SU-DHL-6 (cell line): ENCODE measurements around the gene PFN3.

Experiments
- H2AFZ ChIP-seq: fragments of 200-600 bp; sonication (generic); 2 replicates; pipeline ENCODE4 v1.6.1; 2014; ENCODE audit warnings: low read depth, mild to moderate bottlenecking, moderate library complexity, mixed read lengths, antibody characterized with exemption, low read length; ENCODE audit not compliant: severe bottlenecking
- H3F3A ChIP-seq: fragments of 200-600 bp; shearing (Covaris generic); 2 replicates; pipeline ENCODE4 v1.6.0; 2016; ENCODE audit warnings: antibody characterized with exemption, mild to moderate bottlenecking; ENCODE audit not compliant: insufficient read depth
- H3K27ac ChIP-seq: fragments of 200-600 bp; sonication (generic); 2 replicates; pipeline ENCODE4 v1.5.1; 2016; ENCODE audit warnings: low read depth, mild to moderate bottlenecking, low read length, moderate library complexity, mixed read lengths
- H3K27me3 ChIP-seq: fragments of 200-600 bp; sonication (generic), shearing (Covaris generic); 2 replicates; pipeline ENCODE4 v1.6.0; 2014; ENCODE audit warnings: mild to moderate bottlenecking, low read length
- H3K36me3 ChIP-seq: fragments of 200-600 bp; sonication (generic); 2 replicates; pipeline ENCODE4 v1.6.1; 2014; ENCODE audit warnings: mild to moderate bottlenecking, low read length, mixed read lengths
- H3K4me2 ChIP-seq: fragments of 300-600, 200-600 bp; shearing (Covaris generic), sonication (generic); 2 replicates; pipeline ENCODE4 v1.6.0; 2014; ENCODE audit warnings: low read length, low read depth, mild to moderate bottlenecking; ENCODE audit not compliant: poor library complexity, severe bottlenecking
- H3K4me3 ChIP-seq: fragments of 200-600 bp; sonication (generic); 2 replicates; pipeline ENCODE4 v1.5.1; 2014; ENCODE audit warnings: antibody characterized with exemption, low read length, mild to moderate bottlenecking, mixed read lengths; ENCODE audit not compliant: insufficient read depth, poor library complexity, severe bottlenecking
- H3K79me2 ChIP-seq: fragments of 200-600 bp; sonication (generic); 2 replicates; pipeline ENCODE4 v1.6.1; 2014; ENCODE audit warnings: mild to moderate bottlenecking, low read length, moderate library complexity; ENCODE audit not compliant: insufficient read depth
- H3K9ac ChIP-seq: fragments of 200-600 bp; sonication (generic); 2 replicates; pipeline ENCODE4 v1.7.0; 2014; ENCODE audit warnings: mild to moderate bottlenecking, low read length
- H3K9me2 ChIP-seq: fragments of 200-600 bp; sonication (generic); replicated peaks from 2 replicates; pipeline ENCODE4 v1.6.1; 2014; ENCODE audit warnings: low read length; ENCODE audit not compliant: insufficient read depth
- H3K9me3 ChIP-seq: fragments of 200-600 bp; sonication (generic); 2 replicates; pipeline ENCODE4 v1.6.1; 2014; ENCODE audit warnings: low read length, mixed read lengths; ENCODE audit not compliant: insufficient read depth
- H4K20me1 ChIP-seq: fragments of 200-600 bp; sonication (generic); 2 replicates; pipeline ENCODE4 v1.6.1; 2014; ENCODE audit warnings: low read depth, mild to moderate bottlenecking, antibody characterized with exemption, low read length, moderate library complexity, mixed read lengths
- CTCF ChIP-seq: fragments of 200-600 bp; sonication (generic); IDR thresholded peaks from one replicate; pipeline ENCODE4 v1.5.1; 2017; ENCODE audit warnings: antibody characterized with exemption, mild to moderate bottlenecking, low read length, moderate library complexity; ENCODE audit not compliant: insufficient read depth, poor library complexity, severe bottlenecking
- EZH2phosphoT487 ChIP-seq: fragments of 200-600 bp; sonication (generic), shearing (Covaris generic); conservative IDR thresholded peaks from 2 replicates; pipeline ENCODE4 v1.6.1; 2018; ENCODE audit warnings: mild to moderate bottlenecking, antibody characterized with exemption, low read length, moderate library complexity, mixed read lengths

Gene PFN3

DNA sequence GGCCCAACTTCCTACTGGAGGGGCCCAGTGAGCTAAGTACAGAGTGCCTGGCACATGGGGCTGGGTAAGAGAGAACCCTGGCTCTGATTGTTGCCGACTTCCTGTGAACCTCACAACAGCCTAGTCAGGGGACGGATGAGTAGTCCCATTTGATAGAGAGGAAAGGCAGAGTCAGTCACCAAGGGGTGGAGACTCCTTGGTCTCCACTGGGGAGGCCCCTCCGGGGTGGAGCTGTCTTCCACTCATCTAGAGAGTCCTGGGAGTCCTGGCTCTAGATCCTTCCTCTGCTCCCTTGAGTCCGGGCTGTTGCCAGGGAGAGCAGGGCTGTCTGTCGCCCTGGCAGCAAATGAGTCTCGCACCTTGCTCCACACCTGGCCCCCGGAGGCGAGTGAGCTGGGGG, 34.0 kb upstream of the PFN3 start:
- Histone ChIP-seq H3K9ac (no peak overlapping the region), H3K27me3 (no peaks in the 10 kb centered on the region), H3K27ac (no peak overlapping the region), H3K4me3 (no peak overlapping the region), H3K4me2 (no peak overlapping the region), H3K9me3 (no peaks in the 10 kb centered on the region), H3K79me2 (no peaks in the 10 kb centered on the region), H2AFZ (no peak overlapping the region), H4K20me1 (no peaks in the 10 kb centered on the region; the same call in 1 of the 2 replicates), H3K9me2 (no peaks in the 10 kb centered on the region), H3F3A (peaks cover 30% of the 10 kb centered on the region), H3K36me3 (no peaks in the 10 kb centered on the region)
- TF ChIP-seq CTCF (no peak), EZH2phosphoT487 (no peak)

GRCh38 chr5:177433658-177434217, 33.3 kb upstream of the PFN3 start:
- Histone ChIP-seq H4K20me1 (no peaks in the 10 kb centered on the region; the same call in 1 of the 2 replicates), H3K27me3 (no peaks in the 10 kb centered on the region), H3K9ac (no peak overlapping the region), H3K79me2 (peaks cover 3% of the 10 kb centered on the region; the same call in 1 of the 2 replicates), H3K36me3 (no peaks in the 10 kb centered on the region), H3K4me3 (no peak overlapping the region), H2AFZ (no peak overlapping the region), H3K9me2 (no peaks in the 10 kb centered on the region), H3F3A (peaks cover 35% of the 10 kb centered on the region), H3K27ac (no peak overlapping the region), H3K9me3 (no peaks in the 10 kb centered on the region), H3K4me2 (no peak overlapping the region)
- no peak for TF ChIP-seq EZH2phosphoT487
- TF ChIP-seq CTCF: no peak

- Histone ChIP-seq H3K9ac (peak overlapping the region; percentile 48; the same call in 1 of the 2 replicates), H3K4me3 (no peak overlapping the region), H4K20me1 (no peaks in the 10 kb centered on the region; the same call in 1 of the 2 replicates), H3K4me2 (no peak overlapping the region), H3K36me3 (no peaks in the 10 kb centered on the region), H3K9me2 (no peaks in the 10 kb centered on the region), H3K79me2 (peaks cover 9% of the 10 kb centered on the region), H3K9me3 (no peaks in the 10 kb centered on the region), H3F3A (peaks cover 39% of the 10 kb centered on the region), H2AFZ (no peak overlapping the region), H3K27ac (peak overlapping the region; percentile 95), H3K27me3 (no peaks in the 10 kb centered on the region)
- TF ChIP-seq EZH2phosphoT487 (no peak), CTCF (no peak)
Observed at GRCh38 chr5:177432839-177433657, 32.6 kb upstream of the PFN3 start.
